H1 (cell line): ENCODE results near the gene FHOD1. TPM values are rescaled to one million over a fixed set of nuclear protein-coding genes. Genes with fewer than 3 reads are reported as not detected.

Experiments used
- CTCF ChIA-PET: fragments of 300-600 bp; sonication (Branson Sonifier 250); formaldehyde crosslinking; loops from one replicate; lab custom pipeline; 2021; ENCODE audit not compliant: partially characterized antibody; lab: Charles Lee
- POLR2A ChIA-PET: fragments of 300-600 bp; sonication (Branson Sonifier 250); formaldehyde crosslinking; loops from one replicate; lab custom pipeline; 2021; ENCODE audit warnings: inconsistent platforms; ENCODE audit not compliant: partially characterized antibody; lab: Charles Lee
- DNase-seq, 2 experiments: peaks; one replicate each; pipeline versions ENCODE4 v3.0.0 to v3.0.0-alpha.2; 2010 to 2022; ENCODE audit warnings: low spot score in 2 of 2, low read depth in 1 of 2, mixed read lengths in 1 of 2
- FAIRE-seq: peaks from 2 replicates; lab custom pipeline; 2011; peaks lifted over from hg19 to GRCh38; lab: Jason Lieb, UNC
- H2AFZ ChIP-seq: 2 replicates; pipeline ENCODE4 v1.8.1; 2012; ENCODE audit warnings: low read length, inconsistent platforms
- H2AK5ac ChIP-seq: 2 replicates; pipeline ENCODE4 v1.6.1; 2013; ENCODE audit warnings: low read depth, low read length
- H2BK120ac ChIP-seq: replicated peaks from 2 replicates; pipeline ENCODE3; 2013; ENCODE audit warnings: low read depth, low read length, inconsistent platforms
- H2BK12ac ChIP-seq: 2 replicates; pipeline ENCODE4 v1.6.1; 2013; ENCODE audit warnings: low read depth, low read length
- H2BK15ac ChIP-seq: 2 replicates; pipeline ENCODE4 v1.6.1; 2013; ENCODE audit warnings: low read length
- H2BK20ac ChIP-seq: 2 replicates; pipeline ENCODE4 v1.6.1; 2013; ENCODE audit warnings: low read length
- H2BK5ac ChIP-seq: 2 replicates; pipeline ENCODE4 v1.6.1; 2013; ENCODE audit warnings: low read depth, low read length
- H3K14ac ChIP-seq: 2 replicates; pipeline ENCODE4 v1.6.1; 2013; ENCODE audit warnings: inconsistent platforms; ENCODE audit not compliant: insufficient read length
- H3K18ac ChIP-seq: 2 replicates; pipeline ENCODE4 v1.6.1; 2013; ENCODE audit warnings: low read length; ENCODE audit errors: extremely low read depth
- H3K23ac ChIP-seq: 2 replicates; pipeline ENCODE4 v1.6.1; 2013; ENCODE audit warnings: inconsistent platforms; ENCODE audit not compliant: insufficient read length
- H3K23me2 ChIP-seq: 2 replicates; pipeline ENCODE4 v1.6.1; 2013; ENCODE audit warnings: low read depth, low read length
- H3K27ac ChIP-seq: 2 replicates; pipeline ENCODE4 v1.6.1; 2011; ENCODE audit warnings: low read depth, low read length, inconsistent platforms
- H3K27me3 ChIP-seq, 4 experiments: replicated peaks in 1 of 4; 1 replicate in 1 of 4; 2 replicates in 3 of 4; pipeline versions ENCODE4 v1.6.1 to v1.8.1; 2011 to 2013; ENCODE audit warnings: low read length in 3 of 4, mild to moderate bottlenecking in 3 of 4, inconsistent platforms in 2 of 4, mixed read lengths in 2 of 4, moderate library complexity in 1 of 4; ENCODE audit not compliant: control insufficient read depth in 3 of 4, insufficient read depth in 3 of 4; ENCODE audit errors: extremely low read depth in 1 of 4
- H3K36me3 ChIP-seq, 4 experiments: 2 replicates each; pipeline versions ENCODE4 v1.6.1 to v1.8.1; 2011 to 2013; ENCODE audit warnings: mild to moderate bottlenecking in 4 of 4, low read length in 3 of 4, moderate library complexity in 2 of 4, control low read depth in 1 of 4, inconsistent platforms in 1 of 4; ENCODE audit not compliant: insufficient read depth in 4 of 4, control insufficient read depth in 2 of 4
- H3K4ac ChIP-seq: replicated peaks from 2 replicates; pipeline ENCODE3; 2013; ENCODE audit warnings: low read length, low read depth, mixed read lengths, inconsistent platforms; ENCODE audit not compliant: insufficient read length
- H3K4me1 ChIP-seq, 4 experiments: replicated peaks in 1 of 4; 1 replicate in 1 of 4; 2 replicates in 3 of 4; pipeline versions ENCODE4 v1.6.1 to v1.8.1; 2011 to 2013; ENCODE audit warnings: low read length in 3 of 4, inconsistent platforms in 2 of 4, mixed read lengths in 1 of 4; ENCODE audit not compliant: insufficient read depth in 4 of 4, control insufficient read depth in 3 of 4
- H3K4me2 ChIP-seq, 2 experiments: 2 replicates each; pipeline versions ENCODE4 v1.6.1 to v1.8.1; 2011 to 2013; ENCODE audit warnings: low read depth in 2 of 2, low read length in 2 of 2, control low read depth in 1 of 2, inconsistent platforms in 1 of 2, mild to moderate bottlenecking in 1 of 2; ENCODE audit not compliant: insufficient read depth in 1 of 2
- H3K4me3 ChIP-seq, 4 experiments: fragments of 200-600, 300-600 bp in 1 of 4; sonication (generic), shearing (Covaris generic), sonication (Bioruptor Twin) in 1 of 4; 2 replicates each; pipeline versions ENCODE4 v1.5.1 to v1.8.1; 2011 to 2016; ENCODE audit warnings: low read length in 4 of 4, low read depth in 3 of 4, control low read depth in 2 of 4, inconsistent platforms in 2 of 4, mild to moderate bottlenecking in 2 of 4, mixed read lengths in 1 of 4, moderate library complexity in 1 of 4; ENCODE audit not compliant: insufficient read depth in 2 of 4; ENCODE audit errors: extremely low read depth in 1 of 4
- H3K56ac ChIP-seq: replicated peaks from 2 replicates; pipeline ENCODE3; 2013; ENCODE audit warnings: low read depth, mild to moderate bottlenecking, mixed read lengths, low read length, inconsistent platforms; ENCODE audit not compliant: insufficient read length
- H3K79me1 ChIP-seq: 2 replicates; pipeline ENCODE4 v1.6.1; 2013; ENCODE audit warnings: low read depth, low read length, control low read depth
- H3K79me2 ChIP-seq, 2 experiments: 2 replicates each; pipeline versions ENCODE4 v1.6.1 to v1.8.1; 2012 to 2013; ENCODE audit warnings: low read length in 2 of 2, mild to moderate bottlenecking in 2 of 2, inconsistent platforms in 1 of 2; ENCODE audit not compliant: insufficient read depth in 2 of 2, control insufficient read depth in 1 of 2
- H3K9ac ChIP-seq, 4 experiments: replicated peaks in 1 of 4; 1 replicate in 1 of 4; 2 replicates in 3 of 4; pipeline versions ENCODE4 v1.6.1 to v1.8.1; 2011 to 2013; ENCODE audit warnings: low read depth in 3 of 4, low read length in 3 of 4, control low read depth in 2 of 4, mild to moderate bottlenecking in 2 of 4, moderate library complexity in 2 of 4, inconsistent platforms in 1 of 4; ENCODE audit errors: extremely low read depth in 1 of 4
- H3K9me3 ChIP-seq, 2 experiments: 2 replicates each; pipeline versions ENCODE4 v1.6.1 to v1.8.1; 2012 to 2013; ENCODE audit warnings: mild to moderate bottlenecking in 2 of 2, moderate library complexity in 2 of 2, control low read depth in 1 of 2, inconsistent platforms in 1 of 2, low read depth in 1 of 2, low read length in 1 of 2, mixed read lengths in 1 of 2; ENCODE audit not compliant: insufficient read depth in 2 of 2
- H4K20me1 ChIP-seq, 2 experiments: replicated peaks in 1 of 2; 2 replicates each; pipeline versions ENCODE3 to v1.8.1; 2011 to 2013; ENCODE audit warnings: inconsistent platforms in 2 of 2, low read length in 2 of 2, mild to moderate bottlenecking in 1 of 2; ENCODE audit not compliant: insufficient read depth in 2 of 2, control insufficient read depth in 1 of 2
- H4K5ac ChIP-seq: 2 replicates; pipeline ENCODE4 v1.6.1; 2013; ENCODE audit warnings: low read length, low read depth, mixed read lengths, inconsistent platforms; ENCODE audit not compliant: insufficient read length
- H4K8ac ChIP-seq: 2 replicates; pipeline ENCODE4 v1.8.0; 2013; ENCODE audit warnings: mild to moderate bottlenecking, moderate library complexity, low read length, inconsistent platforms; ENCODE audit not compliant: insufficient read depth; ENCODE audit errors: extremely low read depth
- H4K91ac ChIP-seq: replicated peaks from 2 replicates; pipeline ENCODE3; 2013; ENCODE audit warnings: low read length, mixed read lengths, inconsistent platforms; ENCODE audit not compliant: insufficient read length
- BCL11A ChIP-seq, 2 experiments: IDR thresholded peaks; one replicate each; pipeline ENCODE4 v1.6.1; 2011; ENCODE audit warnings: low read depth in 2 of 2, low read length in 2 of 2, mild to moderate bottlenecking in 2 of 2
- TEAD4 ChIP-seq: IDR thresholded peaks from 2 replicates; pipeline ENCODE4 v1.6.1; 2012; ENCODE audit warnings: low read depth, low read length, inconsistent platforms, mixed read lengths
- WGBS, 2 experiments: shearing (Covaris generic) in 1 of 2; methylation state at CpG; one replicate each; pipeline versions ENCODE4 v1.1.6 to v1.1.7; 2013 to 2015; ENCODE audit warnings: low lambda C conversion rate in 2 of 2, mixed read lengths in 2 of 2, inconsistent platforms in 1 of 2, low coverage in 1 of 2, missing lambda C conversion rate in 1 of 2; ENCODE audit not compliant: insufficient replicate concordance in 2 of 2, insufficient coverage in 1 of 2, insufficient read length in 1 of 2; ENCODE audit errors: extremely low coverage in 1 of 2, missing lambda C conversion rate in 1 of 2; 5-methylcytosine and 5-hydroxymethylcytosine counted together
- polyA plus RNA-seq, 7 experiments: library from polyadenylated mRNA; depleted of rRNA in 3 of 7; stranded (reverse) in 5 of 7; unstranded in 2 of 7; fragments of >200 nt in 5 of 7; fragments of 200-250 nt in 2 of 7; gene quantifications; 1 replicate in 5 of 7; 2 replicates in 1 of 7; 4 replicates in 1 of 7; pipeline versions ENCODE4 v1.2.1 to v1.2.3, GENCODE V29; 2011 to 2013; ENCODE audit warnings: missing spikeins in 2 of 7, mixed read lengths in 2 of 7
- total RNA-seq: library from RNA; stranded (reverse); fragmentation: NEBNext Ultra II Directional; extraction: Animal tissue kit (Norgen Biotek cat#: 25700); gene quantifications from 2 replicates; pipeline ENCODE4 v1.2.1, GENCODE V29; 2021

The FHOD1 gene
- total and polyA plus RNA-seq, 2 of the 8 experiments (the other 6 are each of a cell fraction or from before 2014, with no cell fraction given): 31.3 to 60.7 TPM

GRCh38 chr16:67265834-67266233, 18.6 kb upstream of the FHOD1 start:
- Histone ChIP-seq H3K36me3 (no peaks in the 10 kb centered on the region; a peak in 1 of 8 replicates), H3K9ac (no peak overlapping the region), H3K4me1 (no peaks in the 10 kb centered on the region; a peak in 1 of 7 replicates)
- DNase-seq: no peak
- TF ChIP-seq BCL11A (IDR thresholded peaks at IDR 0.05; ENCODE audit: low read depth in 2 of 2, low read length in 2 of 2) (no peak), TEAD4 (no peak)
- TF ChIP-seq, all 59 proteins: peak for 0
- Histone ChIP-seq H2BK120ac (no peak overlapping the region), H4K8ac (no peak overlapping the region), H3K4me3 (no peak overlapping the region), H3K9me3 (no peaks in the 10 kb centered on the region), H3K27me3 (no peaks in the 10 kb centered on the region; a peak in 1 of 7 replicates), H2AK5ac (no peak overlapping the region), H2AFZ (no peak overlapping the region), H2BK12ac (no peak overlapping the region), H3K79me2 (no peaks in the 10 kb centered on the region), H4K5ac (no peak overlapping the region), H3K14ac (no peak overlapping the region), H3K23ac (no peak overlapping the region), H3K4ac (no peak overlapping the region), H3K27ac (no peak overlapping the region), H3K4me2 (no peak overlapping the region), H3K23me2 (no peaks in the 10 kb centered on the region), H3K56ac (no peak overlapping the region), H4K91ac (no peak overlapping the region), H4K20me1 (peaks cover 2 to 4% of the 10 kb centered on the region in 2 experiments), H3K79me1 (no peaks in the 10 kb centered on the region), H2BK20ac (no peak overlapping the region), H2BK15ac (no peak overlapping the region; the same call in 1 of the 2 replicates), H3K18ac (no peak overlapping the region), H2BK5ac (no peak overlapping the region)
- ChIA-PET CTCF (interaction anchor here (0.6 to 14.4 kb wide), 14 partner anchors 8 to 215 kb away, joined by 3 to 217 read pairs (median 4); partner anchors contain the start of genes ATP6V0D1, PLEKHG4 and TPPP3), POLR2A (interaction anchor here (0.6 to 2.3 kb wide), 5 partner anchors 13 to 142 kb away, joined by 3 to 8 read pairs (median 4); no protein-coding TSS in a partner anchor)
- 81% methylated on average over 7 of the region's 8 CpGs; no CpG with 5 or more reads in 1 of the 2 experiments for WGBS, 2 experiments
- FAIRE-seq: no peak
